Measurements from ENCODE around the gene RARG. TPM values are rescaled to one million over a fixed set of nuclear protein-coding genes. Genes with fewer than 3 reads are reported as not detected.

RARG gene
- 20.2 and 57.0 TPM in 2 replicates for total RNA-seq

DNA sequence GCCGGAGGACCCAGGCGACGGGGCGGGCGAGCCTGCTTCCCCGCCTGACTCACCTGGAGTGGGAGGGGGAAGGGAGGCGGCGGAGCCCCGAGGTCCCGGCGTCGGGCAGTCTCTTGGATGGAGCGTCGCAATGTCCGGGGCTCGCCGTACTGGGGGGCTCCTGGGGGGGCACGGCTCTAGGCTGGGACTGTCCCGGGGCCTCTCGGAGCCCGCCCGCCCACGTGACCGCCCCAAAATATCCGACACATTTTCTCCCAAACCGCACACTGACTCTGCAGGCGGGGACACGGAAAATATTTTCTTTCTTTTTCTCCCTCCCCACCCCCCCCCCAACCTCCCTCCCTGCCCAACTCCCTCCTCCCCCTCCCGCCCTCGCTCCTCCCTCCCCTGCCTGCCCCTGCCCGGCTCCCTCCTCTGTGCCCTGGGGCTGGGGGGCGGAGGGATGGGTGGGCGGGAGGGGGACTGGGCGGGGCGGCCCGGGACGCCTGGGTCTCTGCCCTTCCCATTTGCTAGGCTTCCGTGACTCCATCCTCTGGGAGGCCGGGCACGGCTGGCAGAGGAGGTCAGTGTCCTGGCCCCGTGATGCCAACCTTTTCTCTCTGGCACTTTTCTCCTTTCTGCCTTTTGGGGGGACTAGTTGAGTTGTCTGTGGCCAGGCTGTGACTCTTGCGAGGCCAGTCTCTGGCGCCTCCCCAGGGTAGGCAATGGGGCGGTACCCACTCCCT lies at the start of gene RARG:
Gene RARG (minus strand): TSS at position 289 of the 725 bp plus-strand sequence. CDS start 4,664 bp downstream, outside the sequence.

DNA sequence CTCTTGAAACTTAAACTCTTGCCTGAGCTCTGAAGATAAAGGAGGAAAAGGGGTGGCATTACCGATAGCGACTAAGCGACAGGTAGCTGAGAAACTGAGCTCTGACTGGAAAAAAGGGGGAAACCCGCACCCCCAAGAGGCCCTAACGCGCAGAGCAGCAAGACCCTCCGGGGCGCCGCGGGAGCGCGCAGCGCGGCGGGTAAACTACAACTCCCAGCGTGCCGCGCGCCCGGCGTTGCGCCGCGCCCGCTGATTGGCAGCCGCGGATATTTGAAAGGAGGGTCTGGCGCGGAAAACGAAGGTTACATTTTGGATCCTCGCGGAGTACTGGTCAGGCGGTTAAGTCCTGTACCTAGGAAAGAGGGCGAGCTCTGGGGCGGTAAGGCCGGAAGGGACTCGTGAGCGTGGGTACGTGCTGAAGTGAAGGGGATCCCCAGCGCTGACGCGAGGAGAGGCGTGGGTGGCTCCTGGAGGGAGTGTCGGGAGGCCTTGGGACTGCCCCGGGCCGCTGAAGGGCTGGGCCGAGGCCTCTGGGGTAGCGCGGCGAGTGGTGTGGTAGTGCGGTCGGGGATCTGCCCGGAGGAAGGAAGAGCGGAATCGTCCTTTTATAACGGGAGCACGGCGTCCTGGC lies 36.1 kb upstream of the RARG start, which contains the start of gene ESPL1:
Gene ESPL1 (plus strand): TSS at position 301 of the 631 bp plus-strand sequence. CDS start 468 bp downstream, outside the sequence.

GRCh38 chr12:53207042-53207441 lies 25.0 kb downstream of the RARG start, which contains the start of gene ITGB7:
ITGB7 (minus strand) TSS chr12:53207251; CDS start chr12:53200443, 6,808 bp downstream.

DNA sequence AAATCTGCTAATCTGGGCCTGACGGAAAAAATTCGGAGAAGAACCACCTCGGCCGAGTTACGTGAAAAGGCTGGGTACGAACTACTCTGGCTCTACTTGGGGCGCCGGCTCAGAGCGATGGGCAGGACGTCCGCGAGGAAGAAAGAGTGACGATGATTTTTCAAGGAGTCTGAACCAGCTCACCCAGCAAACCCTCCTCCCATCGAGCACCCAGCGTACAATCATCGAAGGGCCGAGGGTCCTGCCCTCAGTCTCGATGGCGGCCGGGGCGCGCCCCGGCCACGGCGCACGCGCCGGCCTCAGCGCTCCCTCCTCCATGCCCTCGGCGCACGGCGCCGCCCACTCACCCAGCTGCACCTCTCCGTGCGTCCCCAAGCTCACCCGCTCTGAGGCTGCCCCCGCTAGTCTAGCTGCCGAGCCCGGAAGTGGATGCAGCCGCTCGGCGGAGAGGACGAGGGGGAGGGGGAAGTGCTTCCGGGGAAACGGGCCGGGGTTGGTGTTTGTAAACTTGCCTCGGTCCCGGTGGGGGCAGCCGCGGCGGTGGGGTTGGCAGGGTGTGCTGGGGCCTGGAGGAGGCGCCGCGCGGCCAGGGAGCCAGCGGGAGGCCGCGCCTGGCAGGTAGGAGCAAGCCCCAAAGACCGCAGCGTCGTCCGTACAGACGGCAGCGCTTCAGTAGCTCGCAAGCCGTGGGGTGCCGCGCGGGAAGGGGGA lies 51.6 kb downstream of the RARG start, which contains the start of the genes CSAD and ZNF740:
Gene CSAD (minus strand): TSS at position 706 of the 711 bp plus-strand sequence. CDS start 7,455 bp downstream, outside the sequence.
Gene ZNF740 (plus strand): TSS at position 503 of the 711 bp plus-strand sequence. CDS start 1,262 bp downstream, outside the sequence.

Other genes starting within 250 kb of the RARG start
- 528 and 820 TPM in 2 replicates for gene EIF4B, start 225.8 kb downstream of the RARG start, total RNA-seq
- gene TNS2, start 182.1 kb downstream of the RARG start, total RNA-seq: 95.6 and 138 TPM in 2 replicates
- gene SPRYD3, start 152.8 kb downstream of the RARG start, total RNA-seq: 12.2 and 17.6 TPM in 2 replicates
- 779 and 1,045 TPM in 2 replicates for gene IGFBP6, start 134.5 kb downstream of the RARG start, total RNA-seq
- gene SOAT2, start 128.7 kb downstream of the RARG start, total RNA-seq: 0.12 TPM in 1 of 2 replicates, not detected in the other
- gene ZNF740, start 51.5 kb downstream of the RARG start, total RNA-seq: 3.7 and 9.4 TPM in 2 replicates
- 8.5 and 10.6 TPM in 2 replicates for gene CSAD, start 51.3 kb downstream of the RARG start, total RNA-seq
- 0.17 TPM in 1 of 2 replicates, not detected in the other for gene ITGB7, start 25.0 kb downstream of the RARG start, total RNA-seq
- gene ESPL1, start 36.1 kb upstream of the RARG start, total RNA-seq: 0.12 and 1.8 TPM in 2 replicates
- gene PFDN5, start 63.3 kb upstream of the RARG start, total RNA-seq: 559 and 576 TPM in 2 replicates
- gene MYG1, start 67.5 kb upstream of the RARG start, total RNA-seq: 43.3 and 64.9 TPM in 2 replicates
- 40.7 and 41.6 TPM in 2 replicates for gene AAAS, start 89.4 kb upstream of the RARG start, total RNA-seq
- not detected in 2 replicates for gene SP7, start 104.1 kb upstream of the RARG start, total RNA-seq
- 23.9 and 33.4 TPM in 2 replicates for gene SP1, start 148.0 kb upstream of the RARG start, total RNA-seq
- gene AMHR2, start 191.6 kb upstream of the RARG start, total RNA-seq: 0.09 and 0.23 TPM in 2 replicates
- gene PRR13, start 209.5 kb upstream of the RARG start, total RNA-seq: 72.2 and 91.3 TPM in 2 replicates
- 165 and 336 TPM in 2 replicates for gene PCBP2, start 219.9 kb upstream of the RARG start, total RNA-seq